ENCODE results near the gene PCP4.

DNA sequence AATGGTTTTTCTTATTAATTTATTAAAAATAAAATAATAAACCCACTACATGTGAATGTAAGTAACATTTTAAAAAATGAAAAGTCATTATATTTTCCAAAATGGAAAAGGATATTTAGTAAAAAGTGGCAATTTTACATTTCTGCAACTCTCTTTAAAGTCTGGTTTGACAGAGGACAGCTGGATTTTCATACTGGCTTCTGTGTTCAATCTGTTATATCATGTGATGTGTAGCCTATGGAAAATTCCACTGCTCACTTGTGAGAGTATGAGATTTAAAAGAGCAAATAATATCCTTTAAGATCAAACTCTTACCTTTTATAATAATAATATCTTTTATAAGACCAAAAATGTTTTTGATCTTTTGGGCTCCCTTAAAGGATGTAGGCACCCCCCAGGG lies 33.7 kb downstream of the PCP4 start:
- TF ChIP-seq, protein P1, sequence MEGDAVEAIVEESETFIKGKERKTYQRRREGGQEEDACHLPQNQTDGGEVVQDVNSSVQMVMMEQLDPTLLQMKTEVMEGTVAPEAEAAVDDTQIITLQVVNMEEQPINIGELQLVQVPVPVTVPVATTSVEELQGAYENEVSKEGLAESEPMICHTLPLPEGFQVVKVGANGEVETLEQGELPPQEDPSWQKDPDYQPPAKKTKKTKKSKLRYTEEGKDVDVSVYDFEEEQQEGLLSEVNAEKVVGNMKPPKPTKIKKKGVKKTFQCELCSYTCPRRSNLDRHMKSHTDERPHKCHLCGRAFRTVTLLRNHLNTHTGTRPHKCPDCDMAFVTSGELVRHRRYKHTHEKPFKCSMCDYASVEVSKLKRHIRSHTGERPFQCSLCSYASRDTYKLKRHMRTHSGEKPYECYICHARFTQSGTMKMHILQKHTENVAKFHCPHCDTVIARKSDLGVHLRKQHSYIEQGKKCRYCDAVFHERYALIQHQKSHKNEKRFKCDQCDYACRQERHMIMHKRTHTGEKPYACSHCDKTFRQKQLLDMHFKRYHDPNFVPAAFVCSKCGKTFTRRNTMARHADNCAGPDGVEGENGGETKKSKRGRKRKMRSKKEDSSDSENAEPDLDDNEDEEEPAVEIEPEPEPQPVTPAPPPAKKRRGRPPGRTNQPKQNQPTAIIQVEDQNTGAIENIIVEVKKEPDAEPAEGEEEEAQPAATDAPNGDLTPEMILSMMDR (conservative IDR thresholded peaks at IDR 0.05; ENCODE audit: low read length) = no peak
- TF ChIP-seq EZH2phosphoT487 (IDR thresholded peaks at IDR 0.05; ENCODE audit: borderline replicate concordance, low read depth, low read length) = no peak

Data from OCI-LY7 (cell line).